ENCODE measurements around the gene MEX3A.

- TF ChIP-seq POLR2A (IDR thresholded peaks at IDR 0.05) (no peak), CTCF (IDR thresholded peaks at IDR 0.05) (no peak), EP300 (IDR thresholded peaks at IDR 0.05) (no peak)
Measured at GRCh38 chr1:156106624-156107488, 24.6 kb upstream of the MEX3A start.

Measured in tibial nerve (tissue), 4 donors.